ENCODE data around the gene ITSN2.

ITSN2 gene

GRCh38 chr2:24262421-24262970 lies 97.8 kb downstream of the ITSN2 start:
- DNase-seq = no peak

DNA sequence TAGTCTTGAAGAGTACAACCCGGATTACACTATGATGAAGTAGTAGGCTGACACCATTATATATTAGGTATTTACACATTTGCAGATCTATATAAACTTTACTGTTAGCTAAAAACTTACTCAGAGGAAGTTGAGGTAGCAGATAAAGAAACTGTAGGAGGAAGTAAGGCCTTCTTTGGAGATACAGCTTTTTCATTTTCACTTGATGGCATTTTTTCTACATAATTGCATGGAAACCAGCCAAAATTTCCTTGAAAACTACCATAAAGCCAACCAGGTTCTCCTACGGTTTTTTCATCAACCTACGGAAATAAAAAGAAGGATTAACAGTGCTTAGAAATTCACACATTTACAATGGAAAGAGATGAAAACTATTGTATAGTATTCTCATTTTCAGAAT lies 98.9 kb downstream of the ITSN2 start:
- DNase-seq = no peak

GRCh38 chr2:24259316-24259715 lies 101.0 kb downstream of the ITSN2 start:
- DNase-seq = no peak

DNA sequence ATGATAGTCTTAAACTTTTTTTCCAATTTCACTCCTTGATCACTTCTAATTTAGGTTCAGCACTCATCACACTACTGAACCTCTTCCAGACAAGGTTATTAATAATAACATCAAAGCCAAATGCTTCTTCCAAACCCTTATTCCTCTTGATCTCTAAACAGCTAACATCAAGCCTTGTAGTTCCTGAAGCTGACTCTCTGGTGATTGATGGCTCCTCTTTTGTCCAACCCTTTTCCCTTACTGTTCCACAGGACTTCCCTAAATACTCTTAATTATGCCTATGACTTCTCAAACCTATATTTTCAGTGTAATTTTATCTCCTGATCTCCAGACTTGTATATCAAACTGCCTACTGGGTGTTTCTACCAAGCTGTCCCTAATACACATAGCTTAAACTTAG lies 101.6 kb downstream of the ITSN2 start:
- no peak for DNase-seq

GRCh38 chr2:24253303-24253919 lies 106.9 kb downstream of the ITSN2 start:
- no peak for DNase-seq

GRCh38 chr2:24247592-24247991 lies 112.7 kb downstream of the ITSN2 start:
- DNase-seq = no peak

GRCh38 chr2:24247164-24247563 lies 113.2 kb downstream of the ITSN2 start:
- DNase-seq = no peak

- DNase-seq = no peak
Observed at GRCh38 chr2:24245986-24246776, 114.2 kb downstream of the ITSN2 start.

GRCh38 chr2:24241528-24241927 lies 118.8 kb downstream of the ITSN2 start:
- no peak for DNase-seq

GRCh38 chr2:24239553-24239952 lies 120.8 kb downstream of the ITSN2 start:
- no peak for DNase-seq

DNA sequence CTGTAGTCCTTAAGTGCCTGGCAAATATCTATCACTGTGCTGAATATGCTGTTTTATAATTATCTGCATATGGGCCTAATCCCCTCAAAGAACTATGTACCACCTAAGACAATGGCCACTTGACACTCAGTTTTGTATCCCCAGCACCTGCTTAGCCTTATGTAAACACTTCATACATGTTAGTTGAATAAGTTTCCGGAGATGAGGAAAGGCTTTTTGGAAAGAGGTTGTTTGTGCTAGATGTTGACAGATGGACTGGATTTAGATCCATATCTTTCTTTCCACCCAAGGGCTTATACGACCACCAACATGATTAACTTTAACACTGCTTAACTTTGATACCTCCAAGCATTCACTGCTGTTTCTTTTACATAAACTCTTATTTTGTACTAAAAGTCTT lies 122.2 kb downstream of the ITSN2 start:
- no peak for DNase-seq

DNA sequence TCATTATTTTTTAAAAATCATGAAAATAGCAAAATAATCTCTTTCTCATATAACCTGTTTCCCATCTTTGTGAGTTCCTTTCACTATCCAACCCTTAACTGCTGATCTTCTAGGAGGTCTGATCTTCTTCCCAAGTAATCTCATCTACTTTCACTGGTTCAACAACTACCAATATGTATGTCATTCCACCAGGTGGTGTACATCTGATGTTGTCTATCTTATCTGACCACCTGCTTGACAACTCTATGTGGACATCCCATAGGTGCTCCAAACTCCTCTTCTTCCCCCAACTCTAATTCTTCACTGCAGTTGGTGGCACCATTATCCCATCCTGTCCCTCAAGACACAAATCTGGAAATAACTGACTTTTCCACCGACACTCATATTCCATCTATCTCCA lies 123.0 kb downstream of the ITSN2 start:
- DNase-seq = no peak

- DNase-seq = no peak
Observed at GRCh38 chr2:24233321-24233720, 127.0 kb downstream of the ITSN2 start.

GRCh38 chr2:24231461-24231881 lies 128.9 kb downstream of the ITSN2 start:
- DNase-seq = no peak

DNA sequence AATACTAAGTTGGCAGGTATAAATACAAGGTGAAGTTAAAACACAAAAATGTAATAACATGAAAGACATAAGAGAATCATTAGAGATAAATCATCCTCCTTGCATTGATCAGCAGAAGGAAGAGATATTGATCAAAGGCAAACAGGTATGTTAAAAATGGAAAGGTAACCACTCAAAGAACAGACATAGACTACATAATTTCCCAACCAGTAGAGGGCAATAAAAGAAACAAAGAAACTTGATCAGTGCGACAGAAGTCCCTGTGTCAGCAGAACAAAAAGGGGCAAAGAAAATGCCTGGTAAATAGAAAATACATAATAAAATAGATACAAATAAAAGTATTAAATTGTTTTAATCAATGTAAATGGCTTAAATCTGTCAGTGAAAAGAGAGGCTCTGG lies 131.9 kb downstream of the ITSN2 start:
- peak; percentile 38 for DNase-seq

DNA sequence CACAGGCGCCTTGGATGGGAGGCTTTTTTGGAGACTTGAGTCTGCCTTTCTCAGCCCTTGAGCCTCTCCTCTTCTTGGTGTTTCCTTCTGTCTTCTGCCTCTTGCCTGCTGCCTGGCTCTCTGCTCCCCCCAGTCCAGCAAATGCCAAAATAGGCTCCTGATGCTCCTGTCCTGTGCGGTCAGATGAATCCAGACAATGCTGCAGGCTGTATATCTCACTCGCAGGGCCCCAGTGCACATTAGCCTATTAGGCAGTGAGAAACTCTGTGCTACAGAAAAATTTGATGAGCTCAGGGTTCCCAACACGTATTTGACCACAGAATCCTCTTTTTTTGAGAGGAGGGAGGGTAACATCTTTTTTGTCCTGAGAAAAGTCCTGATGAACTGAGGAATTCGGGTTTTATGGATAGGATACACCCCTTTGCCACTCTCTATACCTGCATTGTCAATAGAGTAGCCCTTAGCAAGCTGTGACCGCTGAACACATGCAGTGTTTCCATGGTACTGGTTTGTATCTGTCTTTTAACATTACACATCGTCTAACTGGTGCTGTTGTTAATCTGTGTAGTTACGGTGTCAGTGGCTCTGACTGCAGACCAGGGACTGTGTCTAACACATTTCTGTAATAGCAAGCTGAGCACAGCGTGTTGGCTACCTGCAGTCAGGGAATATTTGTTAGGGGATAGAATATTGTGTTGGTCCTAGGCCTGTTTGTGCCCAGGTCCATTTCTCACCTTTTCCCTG lies 134.7 kb downstream of the ITSN2 start:
- no peak for DNase-seq

GRCh38 chr2:24222946-24223345 lies 137.4 kb downstream of the ITSN2 start:
- no peak for DNase-seq

GRCh38 chr2:24221343-24222050 lies 138.8 kb downstream of the ITSN2 start:
- DNase-seq = no peak

DNA sequence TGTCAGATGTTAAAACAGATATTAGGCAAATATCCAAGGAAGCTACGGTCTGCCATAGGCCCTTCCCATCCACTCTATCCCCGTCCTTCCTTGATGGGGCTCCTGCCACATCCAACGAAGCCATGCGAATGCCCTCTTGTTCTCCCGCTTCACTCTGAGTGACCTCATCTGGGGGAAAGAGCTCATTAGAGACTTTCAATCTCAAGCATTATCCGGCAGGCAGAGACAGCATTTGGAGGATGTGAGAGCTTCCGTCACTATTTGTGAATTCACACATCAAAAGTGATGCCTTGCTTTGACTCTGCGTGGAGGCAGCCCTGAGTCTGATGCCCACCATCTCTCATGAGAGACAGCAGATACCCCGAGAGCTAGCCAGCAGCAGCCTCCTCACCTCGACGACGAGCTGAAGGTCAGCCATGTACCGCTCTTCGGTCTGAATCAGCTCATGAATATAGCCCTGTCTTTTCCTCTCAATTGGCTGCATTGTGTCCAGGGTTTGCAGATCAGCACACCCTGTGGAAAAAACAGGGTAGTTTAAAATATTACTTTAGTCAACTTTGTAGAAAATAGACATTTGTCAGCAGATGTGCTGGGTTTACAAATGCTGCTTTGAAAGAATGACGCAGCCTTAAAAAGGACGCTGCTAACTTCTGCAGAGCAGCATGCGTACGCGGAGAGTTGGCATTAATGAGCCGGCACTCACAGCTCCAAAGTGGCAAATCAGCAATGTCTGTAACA lies 139.6 kb downstream of the ITSN2 start:
- DNase-seq = no peak

DNA sequence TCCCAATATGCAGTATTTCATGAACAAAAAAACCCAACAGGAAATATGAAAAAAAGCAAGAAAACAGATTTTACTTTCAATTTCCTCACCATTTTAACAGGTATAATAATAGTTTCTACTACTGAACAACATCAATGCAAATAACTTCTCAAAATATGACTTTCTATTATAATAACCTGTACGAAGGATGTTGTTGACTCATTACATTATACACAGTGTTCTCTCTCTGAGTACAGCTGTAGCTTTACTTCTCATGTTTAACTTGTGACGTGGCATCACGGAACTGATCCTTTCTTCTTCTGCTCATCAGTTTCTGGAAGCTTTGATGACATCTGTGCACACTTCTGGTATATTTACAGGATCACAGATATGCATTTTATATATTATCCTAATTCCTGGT lies 145.5 kb downstream of the ITSN2 start:
- no peak for DNase-seq

GRCh38 chr2:24211408-24211807 lies 148.9 kb downstream of the ITSN2 start:
- no peak for DNase-seq

GRCh38 chr2:24210723-24211122 lies 149.6 kb downstream of the ITSN2 start:
- DNase-seq = no peak

Data from NCI-H1694 (cell line).